Muscle of leg (tissue), 16 donors: ENCODE results near the gene CD93. TPM values are rescaled to one million over a fixed set of nuclear protein-coding genes. Genes with fewer than 3 reads are reported as not detected.

Experiments used
- DNase-seq: peaks from one replicate; pipeline ENCODE4 v3.0.0; 2013
- H3K27ac ChIP-seq: one replicate; pipeline ENCODE4 v1.5.1; 2013; ENCODE audit warnings: mild to moderate bottlenecking, low read length, control low read depth
- H3K27me3 ChIP-seq: one replicate; pipeline ENCODE4 v1.6.1; 2013; ENCODE audit warnings: low read length; ENCODE audit not compliant: control insufficient read depth, insufficient read depth
- H3K36me3 ChIP-seq: one replicate; pipeline ENCODE4 v1.6.1; 2013; ENCODE audit warnings: low read length; ENCODE audit not compliant: control insufficient read depth, insufficient read depth
- H3K4me1 ChIP-seq: one replicate; pipeline ENCODE4 v1.6.1; 2013; ENCODE audit warnings: low read length; ENCODE audit not compliant: control insufficient read depth, insufficient read depth
- H3K4me3 ChIP-seq: one replicate; pipeline ENCODE4 v1.5.1; 2013; ENCODE audit warnings: low read length, control low read depth
- H3K9me3 ChIP-seq: replicated peaks from 2 replicates; pipeline ENCODE4 v1.6.1; 2013; ENCODE audit warnings: low read depth, low read length; ENCODE audit not compliant: control insufficient read depth
- WGBS: methylation state at CpG from one replicate; pipeline ENCODE4 v1.1.5; 2013; ENCODE audit warnings: missing lambda C conversion rate; ENCODE audit not compliant: insufficient coverage; 5-methylcytosine and 5-hydroxymethylcytosine counted together
- long read RNA-seq, 11 donors: transcript quantifications; one replicate each; lab custom pipeline, GENCODE V29; 2026
- polyA plus RNA-seq, 8 donors: library from polyadenylated mRNA; unstranded; fragments of 120-200 nt; gene quantifications; one replicate each; pipeline versions ENCODE4 v1.2.1 to v1.2.3, GENCODE V29; 2013; ENCODE audit warnings: inconsistent platforms in 1 of 8, low replicate concordance in 1 of 8; ENCODE audit not compliant: insufficient read length in 8 of 8, insufficient read depth in 1 of 8
- total RNA-seq: library from RNA; stranded (reverse); fragments of 120-200 nt; gene quantifications from one replicate; pipeline ENCODE4 v1.2.4, GENCODE V29; 2013

CD93 gene
- 67.5 TPM for total RNA-seq
- 10 to 100 TPM; 48.2 to 69.8 (median 58.9) TPM for polyA plus RNA-seq
- long read RNA-seq, donor 1, full-length matches to known transcripts = 7 of 7 reads
- long read RNA-seq, donor 1, partial matches to known transcripts = 0 of 7 reads
- long read RNA-seq, donor 1, other reads (novel, unspliced or antisense) = 0 of 7 reads
- long read RNA-seq, donor 2, full-length matches to known transcripts = 3 of 3 reads
- long read RNA-seq, donor 2, partial matches to known transcripts = 0 of 3 reads
- long read RNA-seq, donor 2, other reads (novel, unspliced or antisense) = 0 of 3 reads
- long read RNA-seq, donor 3, full-length matches to known transcripts = 16 of 16 reads
- long read RNA-seq, donor 3, partial matches to known transcripts = 0 of 16 reads
- long read RNA-seq, donor 3, other reads (novel, unspliced or antisense) = 0 of 16 reads
- long read RNA-seq, donor 4, full-length matches to known transcripts = 15 of 33 reads
- long read RNA-seq, donor 4, partial matches to known transcripts = 18 of 33 reads
- long read RNA-seq, donor 4, other reads (novel, unspliced or antisense) = 0 of 33 reads
- long read RNA-seq, donor 5, full-length matches to known transcripts = 24 of 24 reads
- long read RNA-seq, donor 5, partial matches to known transcripts = 0 of 24 reads
- long read RNA-seq, donor 5, other reads (novel, unspliced or antisense) = 0 of 24 reads
- long read RNA-seq, donor 6, full-length matches to known transcripts = 12 of 12 reads
- long read RNA-seq, donor 6, partial matches to known transcripts = 0 of 12 reads
- long read RNA-seq, donor 6, other reads (novel, unspliced or antisense) = 0 of 12 reads
- long read RNA-seq, donor 7, full-length matches to known transcripts = 12 of 12 reads
- long read RNA-seq, donor 7, partial matches to known transcripts = 0 of 12 reads
- long read RNA-seq, donor 7, other reads (novel, unspliced or antisense) = 0 of 12 reads
- long read RNA-seq, donor 8, full-length matches to known transcripts = 7 of 18 reads
- long read RNA-seq, donor 8, partial matches to known transcripts = 11 of 18 reads
- long read RNA-seq, donor 8, other reads (novel, unspliced or antisense) = 0 of 18 reads
- long read RNA-seq, donor 9, full-length matches to known transcripts = 6 of 11 reads
- long read RNA-seq, donor 9, partial matches to known transcripts = 5 of 11 reads
- long read RNA-seq, donor 9, other reads (novel, unspliced or antisense) = 0 of 11 reads
- long read RNA-seq, donor 10, full-length matches to known transcripts = 15 of 34 reads
- long read RNA-seq, donor 10, partial matches to known transcripts = 19 of 34 reads
- long read RNA-seq, donor 10, other reads (novel, unspliced or antisense) = 0 of 34 reads
- long read RNA-seq, donor 11, full-length matches to known transcripts = 6 of 21 reads
- long read RNA-seq, donor 11, partial matches to known transcripts = 15 of 21 reads
- long read RNA-seq, donor 11, other reads (novel, unspliced or antisense) = 0 of 21 reads

DNA sequence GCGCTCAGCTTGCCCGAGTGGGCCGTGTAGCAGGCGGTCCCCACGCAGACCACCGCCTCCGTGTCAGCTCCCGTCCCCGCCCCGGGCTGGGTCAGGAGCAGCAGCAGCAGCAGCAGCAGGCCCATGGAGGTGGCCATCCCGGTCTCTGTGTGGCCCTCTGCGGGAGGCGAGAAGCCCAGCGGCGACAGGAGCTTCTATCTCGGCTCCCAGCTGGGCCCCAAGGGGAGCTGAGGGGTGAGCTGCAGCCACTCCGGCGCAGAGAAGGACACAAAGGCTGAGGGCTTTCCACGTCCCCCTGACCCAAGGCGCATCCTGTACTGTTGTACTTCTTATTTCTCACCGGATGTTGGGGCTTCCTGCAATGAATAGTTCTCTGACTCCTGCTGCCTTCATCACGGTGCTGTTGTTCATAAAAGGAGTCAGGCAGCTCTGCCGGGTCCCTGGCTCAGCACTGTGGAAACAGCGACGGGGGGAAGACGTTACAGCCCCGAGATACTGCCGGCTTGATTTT lies at the start of gene CD93:
Gene CD93, minus strand, starts transcription at position 269 of the 511 bp plus-strand sequence. Its CDS starts 132 bp downstream, at position 137.
- Histone ChIP-seq H3K9me3 (no peaks in the 10 kb centered on the region), H3K27me3 (no peaks in the 10 kb centered on the region), H3K4me3 (peak within 1 kb of the TSS; percentile 46), H3K4me1 (peaks cover 26% of the 10 kb centered on the region), H3K27ac (peak within 1 kb of the TSS; percentile 89), H3K36me3 (no peaks in the 10 kb centered on the region)
- DNase-seq = peak; percentile 80
- WGBS = 28% methylated on average over 18 of the region's 28 CpGs

DNA sequence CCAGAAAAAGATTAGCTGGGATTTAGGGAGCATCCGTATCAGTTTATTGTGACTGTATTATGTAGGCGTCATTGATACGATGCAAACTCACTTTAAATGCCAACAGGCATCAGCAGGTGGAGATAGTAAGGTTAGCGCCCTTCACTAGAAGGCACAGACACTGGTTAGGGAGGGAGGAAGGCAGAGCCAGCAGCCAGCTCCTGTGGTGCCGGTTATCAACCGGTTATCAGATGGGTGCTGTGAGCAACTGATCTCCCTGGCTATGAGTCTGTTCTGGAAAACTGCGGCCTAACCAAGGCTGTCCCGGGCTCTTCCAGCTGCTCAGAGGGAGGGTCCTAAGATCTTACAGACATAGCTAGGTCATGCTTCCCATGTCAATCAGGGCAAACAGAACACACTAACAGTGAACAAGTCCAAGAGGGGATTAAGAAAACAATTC lies 47.5 kb upstream of the CD93 start:
- no peak overlapping the region for H3K4me3 ChIP-seq
- peaks cover 45% of the 10 kb centered on the region for H3K4me1 ChIP-seq
- WGBS = 84% methylated on average over 3 of the region's 8 CpGs

DNA sequence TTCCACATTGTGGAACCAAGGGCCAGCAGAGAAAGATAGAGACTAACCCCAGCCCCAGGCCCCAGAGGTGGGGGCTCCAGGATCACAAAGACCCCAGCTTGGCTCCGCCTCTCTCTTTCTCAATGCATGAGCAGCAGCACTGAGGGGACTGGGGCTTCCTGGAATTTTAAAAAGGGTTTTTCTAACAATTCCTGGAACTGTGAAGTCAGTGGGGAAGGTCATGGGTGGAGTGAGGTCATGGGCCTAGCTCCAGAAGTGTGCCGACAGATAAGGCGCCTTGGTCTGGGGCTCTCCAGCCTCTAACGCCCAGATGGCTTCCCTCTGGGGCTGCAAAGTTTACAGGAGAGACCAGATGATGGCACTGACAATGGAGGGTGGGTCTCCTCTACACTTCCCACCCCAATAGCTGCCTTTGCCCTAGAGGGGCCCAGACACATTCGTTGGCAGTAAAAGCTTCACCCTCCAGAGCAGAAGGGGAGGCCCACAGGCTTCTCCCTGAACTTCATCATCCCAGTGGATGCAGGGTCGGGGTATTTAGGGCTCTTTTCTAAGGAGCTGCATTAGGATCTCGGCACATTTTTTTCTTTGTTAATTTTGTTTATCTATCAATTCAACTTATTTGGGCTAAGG lies 46.9 kb upstream of the CD93 start:
- H3K4me3 ChIP-seq = no peak overlapping the region
- peak overlapping the region; percentile 73 for H3K27ac ChIP-seq
- no peaks in the 10 kb centered on the region for H3K36me3 ChIP-seq
- H3K4me1 ChIP-seq = peaks cover 46% of the 10 kb centered on the region
- no peaks in the 10 kb centered on the region for H3K27me3 ChIP-seq
- H3K9me3 ChIP-seq = no peaks in the 10 kb centered on the region
- DNase-seq = peak; percentile 61
- WGBS = 80% methylated on average over 1 of the region's 7 CpGs

More for the DNA sequence above, 47.5 kb upstream of the CD93 start:
- no peaks in the 10 kb centered on the region for H3K27me3 ChIP-seq
- no peaks in the 10 kb centered on the region for H3K36me3 ChIP-seq
- H3K27ac ChIP-seq = peak overlapping the region; percentile 62
- no peak for DNase-seq
- H3K9me3 ChIP-seq = no peaks in the 10 kb centered on the region

DNA sequence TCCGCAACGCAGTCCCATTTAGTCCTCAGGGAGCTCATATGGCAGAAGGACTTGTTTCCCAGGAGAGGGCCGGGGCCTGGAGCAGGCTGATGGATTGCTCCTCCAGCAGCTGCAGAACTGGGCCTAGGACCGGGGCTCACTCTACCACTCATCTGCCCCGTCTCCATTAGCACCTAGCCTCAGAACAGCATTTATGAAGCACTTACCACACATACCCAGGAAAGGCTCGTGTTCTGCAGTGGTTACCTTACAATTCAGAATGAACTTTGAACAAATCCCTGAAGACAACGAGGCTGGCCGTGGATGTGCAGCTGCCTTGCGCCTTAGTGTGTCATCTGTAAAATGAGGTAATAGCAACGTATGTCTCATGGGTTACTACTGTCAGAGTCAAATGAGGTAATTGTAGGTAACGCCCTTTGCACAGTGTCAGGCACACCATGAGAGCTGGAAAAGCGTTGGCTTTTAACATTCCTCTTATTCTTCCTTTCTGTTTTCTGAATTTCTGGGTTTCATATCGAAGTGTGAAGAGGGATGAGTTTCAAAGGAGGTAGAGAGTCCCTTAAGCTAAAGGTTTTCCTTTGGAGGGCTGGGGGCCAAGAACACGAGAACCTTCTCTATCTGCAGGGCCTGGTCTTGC lies 46.3 kb upstream of the CD93 start:
- 56% methylated on average over 9 of the region's 14 CpGs for WGBS
- Histone ChIP-seq H3K27me3 (no peaks in the 10 kb centered on the region), H3K4me1 (peaks cover 45% of the 10 kb centered on the region), H3K27ac (peak overlapping the region; percentile 73), H3K36me3 (no peaks in the 10 kb centered on the region), H3K4me3 (no peak overlapping the region), H3K9me3 (no peaks in the 10 kb centered on the region)
- DNase-seq = peak; percentile 55

DNA sequence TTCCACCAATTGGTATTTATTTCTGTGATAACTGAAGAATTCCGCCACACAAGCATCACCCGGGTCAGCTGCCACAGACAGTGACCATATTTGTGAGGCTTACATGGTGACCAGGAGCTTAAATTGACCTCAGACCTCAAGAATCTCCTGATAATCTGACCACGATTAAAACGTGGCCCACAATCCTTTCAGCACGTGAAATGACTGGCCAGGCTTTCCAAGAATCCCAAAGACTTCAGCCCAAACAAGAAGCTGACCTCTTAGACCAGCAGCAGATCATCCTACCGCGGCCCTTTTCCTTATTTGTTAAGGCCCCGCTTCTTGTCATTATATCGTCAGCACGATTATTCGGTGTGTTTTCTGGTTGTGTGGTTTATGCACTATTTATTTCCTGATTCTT lies 45.6 kb upstream of the CD93 start:
- WGBS = 76% methylated on average over 4 of the region's 11 CpGs
- H3K4me1 ChIP-seq = peaks cover 45% of the 10 kb centered on the region
- H3K4me3 ChIP-seq = no peak overlapping the region
- H3K9me3 ChIP-seq = no peaks in the 10 kb centered on the region
- no peaks in the 10 kb centered on the region for H3K36me3 ChIP-seq
- peak overlapping the region; percentile 62 for H3K27ac ChIP-seq
- H3K27me3 ChIP-seq = no peaks in the 10 kb centered on the region
- no peak for DNase-seq

- H3K4me1 ChIP-seq = peaks cover 47% of the 10 kb centered on the region
- H3K27me3 ChIP-seq = no peaks in the 10 kb centered on the region
- H3K36me3 ChIP-seq = no peaks in the 10 kb centered on the region
- no peaks in the 10 kb centered on the region for H3K9me3 ChIP-seq
- peak; percentile 59 for DNase-seq
- WGBS = no CpG with 5 or more reads among the region's 4 CpGs
- H3K27ac ChIP-seq = no peak overlapping the region
- no peak overlapping the region for H3K4me3 ChIP-seq
These were observed 44.6 kb upstream of the CD93 start for GRCh38 chr20:23130622-23131140.

- peaks cover 53% of the 10 kb centered on the region for H3K4me1 ChIP-seq
- no peaks in the 10 kb centered on the region for H3K36me3 ChIP-seq
- no peak overlapping the region for H3K27ac ChIP-seq
- no peak overlapping the region for H3K4me3 ChIP-seq
- H3K27me3 ChIP-seq = no peaks in the 10 kb centered on the region
- H3K9me3 ChIP-seq = no peaks in the 10 kb centered on the region
- 83% methylated on average over 9 of the region's 12 CpGs for WGBS
- no peak for DNase-seq
These were observed 43.9 kb upstream of the CD93 start for GRCh38 chr20:23129891-23130621.

GRCh38 chr20:23129266-23129665 lies 43.1 kb upstream of the CD93 start:
- WGBS = no CpG with 5 or more reads among the region's 2 CpGs
- no peak overlapping the region for H3K27ac ChIP-seq
- H3K4me3 ChIP-seq = no peak overlapping the region
- no peaks in the 10 kb centered on the region for H3K27me3 ChIP-seq
- DNase-seq = no peak
- peaks cover 58% of the 10 kb centered on the region for H3K4me1 ChIP-seq
- no peaks in the 10 kb centered on the region for H3K36me3 ChIP-seq
- H3K9me3 ChIP-seq = no peaks in the 10 kb centered on the region
